Astrocyte of the spinal cord (primary cell): ENCODE results near the gene YEATS2.

Source experiments
- DNase-seq: peaks from one replicate; pipeline ENCODE4 v3.0.0; 2011; ENCODE audit warnings: low read depth, low spot score
- H3K4me3 ChIP-seq: 2 replicates; pipeline ENCODE4 v1.5.1; 2011; ENCODE audit warnings: low read depth, mild to moderate bottlenecking, low read length, moderate library complexity
- in situ Hi-C: cut with HindIII; loops from 2 replicates; pipeline ENCODE4 v1.10.0; 2017; ENCODE audit warnings: low sequenced_read_pairs
- TF ChIP-seq, protein P1 (sequence below): IDR thresholded peaks from 2 replicates; pipeline ENCODE4 v1.5.1; 2012; ENCODE audit warnings: low read depth, mild to moderate bottlenecking, low read length, inconsistent platforms

The YEATS2 gene

DNA sequence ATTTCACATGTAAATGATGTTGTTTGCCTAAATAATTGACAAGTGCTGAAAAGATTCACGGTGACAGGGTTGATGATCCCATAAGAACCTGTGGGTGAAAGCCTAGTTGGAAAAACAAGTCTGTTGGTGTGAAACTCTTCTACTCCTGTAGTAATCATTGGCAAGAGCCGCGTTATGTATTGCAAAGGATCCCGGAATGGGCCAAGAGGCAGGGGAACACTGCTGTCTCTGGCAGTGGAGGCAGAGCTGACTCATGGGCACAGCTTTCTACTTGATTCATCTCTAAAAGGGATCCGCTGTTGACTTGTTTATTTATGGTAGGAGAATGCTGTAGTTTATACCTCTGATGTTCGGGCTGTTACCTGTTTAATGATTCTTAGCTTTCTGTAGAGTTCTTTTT, 64.7 kb downstream of the YEATS2 start:
- H3K4me3 ChIP-seq: no peak overlapping the region
- in situ Hi-C loops: no loop called here
- TF ChIP-seq, protein P1, sequence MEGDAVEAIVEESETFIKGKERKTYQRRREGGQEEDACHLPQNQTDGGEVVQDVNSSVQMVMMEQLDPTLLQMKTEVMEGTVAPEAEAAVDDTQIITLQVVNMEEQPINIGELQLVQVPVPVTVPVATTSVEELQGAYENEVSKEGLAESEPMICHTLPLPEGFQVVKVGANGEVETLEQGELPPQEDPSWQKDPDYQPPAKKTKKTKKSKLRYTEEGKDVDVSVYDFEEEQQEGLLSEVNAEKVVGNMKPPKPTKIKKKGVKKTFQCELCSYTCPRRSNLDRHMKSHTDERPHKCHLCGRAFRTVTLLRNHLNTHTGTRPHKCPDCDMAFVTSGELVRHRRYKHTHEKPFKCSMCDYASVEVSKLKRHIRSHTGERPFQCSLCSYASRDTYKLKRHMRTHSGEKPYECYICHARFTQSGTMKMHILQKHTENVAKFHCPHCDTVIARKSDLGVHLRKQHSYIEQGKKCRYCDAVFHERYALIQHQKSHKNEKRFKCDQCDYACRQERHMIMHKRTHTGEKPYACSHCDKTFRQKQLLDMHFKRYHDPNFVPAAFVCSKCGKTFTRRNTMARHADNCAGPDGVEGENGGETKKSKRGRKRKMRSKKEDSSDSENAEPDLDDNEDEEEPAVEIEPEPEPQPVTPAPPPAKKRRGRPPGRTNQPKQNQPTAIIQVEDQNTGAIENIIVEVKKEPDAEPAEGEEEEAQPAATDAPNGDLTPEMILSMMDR: no peak
- DNase-seq: no peak

DNA sequence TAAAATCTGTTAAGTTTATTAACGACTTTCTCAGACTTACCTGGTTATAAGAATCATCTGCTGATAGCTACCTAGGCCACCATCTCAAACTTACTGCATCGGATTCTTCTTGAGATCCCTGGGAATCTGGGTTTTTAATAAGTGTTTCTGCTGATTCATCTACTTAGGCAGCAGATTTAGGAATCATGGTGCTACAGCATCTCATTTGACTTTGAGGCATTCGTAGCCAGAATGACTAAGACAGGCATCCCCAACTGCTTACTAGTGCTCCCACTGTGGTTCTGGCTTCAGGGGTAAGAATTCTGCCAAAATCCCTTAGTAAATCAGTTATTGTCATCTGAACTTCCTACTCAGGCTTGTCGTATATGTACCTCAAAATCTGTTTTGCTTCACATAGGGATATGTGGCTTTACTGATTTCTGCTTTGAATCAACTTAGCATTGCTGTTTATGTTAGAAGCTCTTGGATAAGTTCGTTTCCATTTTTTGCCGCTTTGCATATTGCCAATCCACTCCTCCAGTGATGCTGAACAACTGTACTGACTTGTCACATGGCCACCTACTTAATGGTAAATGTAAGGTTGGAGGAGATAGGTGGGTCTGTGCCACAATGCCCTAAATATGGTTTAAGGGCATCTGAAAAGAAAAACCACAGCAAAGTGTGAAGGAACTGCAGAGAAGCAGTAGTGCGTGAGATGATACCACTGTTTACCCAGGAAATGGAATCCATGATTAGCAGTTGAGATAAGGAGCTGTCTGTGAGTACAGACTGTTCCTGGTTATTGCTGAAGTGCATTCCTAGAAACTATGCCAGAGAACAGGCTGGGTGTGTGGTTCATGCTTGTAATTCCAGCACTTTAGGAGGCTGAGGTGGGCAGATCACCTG, 67.5 kb downstream of the YEATS2 start:
- peak; percentile 75 for DNase-seq
- TF ChIP-seq, protein P1: no peak
- in situ Hi-C loops: no loop called here
- no peak overlapping the region for H3K4me3 ChIP-seq

DNA sequence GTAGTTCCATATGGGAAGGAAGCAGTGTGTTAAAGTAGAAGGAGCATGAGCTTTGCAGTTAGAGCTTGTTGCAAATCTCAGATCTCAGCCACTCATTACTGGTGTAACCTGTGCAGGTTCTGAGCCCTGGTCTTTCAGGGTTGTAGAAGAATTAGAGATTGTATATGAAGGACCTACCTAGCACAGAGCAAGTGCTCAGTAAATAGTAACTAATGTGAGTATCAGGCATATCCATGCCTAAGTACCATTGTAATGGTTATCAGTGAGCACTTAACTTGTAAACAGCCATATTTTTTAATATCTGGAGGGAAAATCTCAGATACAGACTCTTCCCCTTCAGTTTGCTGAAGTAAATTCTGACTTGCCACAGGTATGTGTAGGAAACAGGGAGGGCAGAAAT, 68.5 kb downstream of the YEATS2 start:
- TF ChIP-seq, protein P1: no peak
- no peak overlapping the region for H3K4me3 ChIP-seq
- in situ Hi-C loops: no loop called here
- no peak for DNase-seq

DNA sequence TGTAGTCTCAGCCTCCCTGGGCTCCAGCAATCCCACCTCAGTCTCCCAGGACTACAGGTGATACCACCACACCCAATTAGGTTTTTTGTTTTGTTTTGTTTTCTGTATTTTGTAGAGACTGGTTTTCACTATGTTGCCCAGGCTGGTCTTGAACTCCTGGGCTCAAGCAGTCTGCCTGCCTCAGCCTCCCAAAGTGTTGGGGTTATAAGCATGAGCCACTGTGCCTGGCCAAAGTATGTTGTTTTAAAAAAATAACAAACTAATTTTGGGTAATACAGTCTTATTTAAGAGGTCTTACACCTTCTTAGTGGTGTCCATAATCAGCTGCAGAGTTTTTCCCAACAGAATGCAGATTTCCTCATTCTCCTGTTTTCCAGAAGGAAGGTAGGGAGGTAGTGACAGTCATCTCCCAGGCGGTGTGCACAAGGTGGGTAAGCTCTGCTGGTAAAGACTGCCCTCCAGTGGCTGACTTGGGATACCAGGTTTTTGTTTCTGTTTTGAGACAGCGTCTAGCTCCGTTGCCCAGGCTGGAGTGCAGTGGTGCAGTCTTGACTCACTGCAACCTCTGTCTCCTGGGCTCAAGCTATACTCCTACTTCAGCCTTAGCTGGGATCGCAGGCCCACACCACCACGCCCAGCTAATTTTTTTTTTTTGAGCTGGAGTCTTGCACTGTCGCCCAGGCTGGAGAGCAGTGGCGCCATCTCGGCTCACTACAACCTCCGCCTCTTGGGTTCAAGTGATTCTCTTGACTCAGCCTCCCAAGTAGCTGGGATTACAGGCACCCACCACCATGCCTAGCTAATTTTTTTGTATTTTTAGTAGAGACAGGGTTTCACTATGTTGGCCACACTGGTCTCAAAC, 69.4 kb downstream of the YEATS2 start:
- DNase-seq: peak; percentile 64
- no peak overlapping the region for H3K4me3 ChIP-seq
- TF ChIP-seq, protein P1: peak; percentile 84
- in situ Hi-C loops: no loop called here

DNA sequence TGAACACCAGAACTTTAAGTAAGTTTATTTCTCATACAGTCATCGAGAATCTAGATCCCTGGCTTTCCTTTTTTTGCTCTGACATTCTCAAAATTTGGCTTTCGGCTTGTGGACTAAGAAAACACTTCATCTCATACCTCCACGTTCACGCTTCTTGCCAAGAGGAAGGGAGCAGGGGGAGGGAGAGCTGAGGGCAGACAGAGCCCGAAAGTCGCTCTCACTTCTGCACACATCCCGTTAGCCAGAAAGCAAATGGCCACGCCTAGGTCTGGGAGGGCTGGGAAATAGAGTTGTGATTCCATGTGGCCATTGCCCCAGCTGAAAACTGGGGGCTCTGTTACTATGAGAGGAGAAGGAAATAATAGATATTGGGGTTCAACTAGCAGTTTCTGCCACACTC, 70.5 kb downstream of the YEATS2 start:
- TF ChIP-seq, protein P1: no peak
- no peak for DNase-seq
- in situ Hi-C loops: no loop called here
- no peak overlapping the region for H3K4me3 ChIP-seq

DNA sequence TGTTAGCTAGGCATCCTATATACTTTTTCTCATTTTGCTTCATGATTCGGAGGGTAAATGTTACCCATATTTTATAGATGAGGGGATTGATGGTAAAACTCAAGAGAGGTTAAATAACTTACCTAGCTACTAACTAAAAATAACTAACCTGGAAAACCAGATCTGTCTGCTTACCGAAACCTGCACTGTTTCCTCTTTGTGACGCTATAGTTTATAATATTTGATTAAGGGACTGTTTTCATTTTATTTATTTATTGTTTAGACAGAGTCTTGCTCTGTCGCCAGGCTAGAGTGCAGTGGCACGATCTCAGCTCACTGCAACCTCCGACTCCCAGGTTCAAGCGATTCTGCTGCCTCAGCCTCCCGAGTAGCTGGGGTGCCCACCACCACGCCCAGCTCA, 71.9 kb downstream of the YEATS2 start:
- in situ Hi-C loops: no loop called here
- no peak for DNase-seq
- H3K4me3 ChIP-seq: no peak overlapping the region
- TF ChIP-seq, protein P1: no peak
